ENCODE measurements around the gene ASIC5. TPM values are rescaled to one million over a fixed set of nuclear protein-coding genes. Genes with fewer than 3 reads are reported as not detected.

Gene ASIC5
- total and polyA plus RNA-seq, 2 of the 4 experiments (the other 2 are of a cell fraction) = not detected

DNA sequence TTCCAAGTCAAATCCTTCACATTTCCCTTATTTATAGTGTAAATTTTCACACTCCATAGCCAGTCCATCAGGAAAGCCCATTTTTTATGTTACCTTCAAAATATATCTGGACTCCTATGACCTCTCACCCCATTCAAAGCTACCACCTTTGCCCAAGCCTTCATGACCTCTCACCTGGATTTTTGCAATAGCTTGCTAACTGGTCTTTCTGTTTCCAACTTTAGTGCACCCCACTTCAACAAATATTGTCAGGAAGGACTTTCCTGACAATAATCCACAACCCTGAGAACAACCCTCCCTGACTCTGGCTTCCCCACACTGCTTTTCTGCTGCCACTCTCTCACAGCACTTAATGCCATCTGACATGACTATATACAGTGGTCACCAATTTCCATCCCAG, 33.4 kb downstream of the ASIC5 start:
- no TSS peak for BruUV-seq (replicated peaks)
- Histone ChIP-seq H4K91ac (ENCODE audit: insufficient read depth, low read depth, low read length) (no peak overlapping the region), H3K14ac (replicated peaks; ENCODE audit: low read depth, low read length) (no peak overlapping the region), H3K27me3 (ENCODE audit: control insufficient read depth, insufficient read depth, low read length) (no peaks in the 10 kb centered on the region), H3K4me1 (ENCODE audit: control insufficient read depth, insufficient read depth, low read length) (no peaks in the 10 kb centered on the region), H3K9me1 (ENCODE audit: insufficient read depth, low read length) (no peaks in the 10 kb centered on the region), H2AK9ac (replicated peaks; ENCODE audit: low read depth, low read length, poor library complexity) (no peak overlapping the region), H2BK5ac (ENCODE audit: low read depth, low read length, poor library complexity, severe bottlenecking) (no peak overlapping the region), H3K23ac (ENCODE audit: low read depth, low read length) (no peak overlapping the region), H3K36me3 (ENCODE audit: control insufficient read depth, insufficient read depth, low read length) (no peaks in the 10 kb centered on the region), H4K8ac (ENCODE audit: low read depth in 2 of 2, low read length in 2 of 2) (no peak overlapping the region), H3K18ac (ENCODE audit: low read depth, low read length) (no peak overlapping the region), H2BK120ac (ENCODE audit: low read depth, low read length) (no peak overlapping the region), H3K56ac (ENCODE audit: extremely low read depth, insufficient read depth, low read length) (no peak overlapping the region), H3K27ac (ENCODE audit: insufficient read depth, low read length) (no peak overlapping the region), H2AFZ (replicated peaks; ENCODE audit: low read length, poor library complexity) (no peak overlapping the region), H3K4ac (ENCODE audit: low read depth, low read length) (no peak overlapping the region), H3K9ac (ENCODE audit: low read depth, low read length) (no peak overlapping the region), H4K20me1 (ENCODE audit: insufficient read depth, low read length) (no peaks in the 10 kb centered on the region), H3K4me3 (ENCODE audit: insufficient read depth, low read depth, low read length) (no peak overlapping the region), H2AK5ac (ENCODE audit: low read depth, low read length) (no peak overlapping the region), H3K79me1 (ENCODE audit: low read depth in 1 of 2, low read length in 2 of 2) (no peaks in the 10 kb centered on the region), H2BK15ac (ENCODE audit: low read depth, low read length) (no peak overlapping the region), H3K9me3 (ENCODE audit: control insufficient read depth, insufficient read depth, low read length) (no peaks in the 10 kb centered on the region), H3K4me2 (ENCODE audit: low read depth, low read length) (no peak overlapping the region), H4K5ac (ENCODE audit: low read depth, low read length) (no peak overlapping the region), H2BK20ac (ENCODE audit: low read depth, low read length) (no peak overlapping the region)
- TF ChIP-seq POLR2A (IDR thresholded peaks at IDR 0.05; ENCODE audit: low read depth, low read length) (no peak), CHD1 (IDR thresholded peaks at IDR 0.05; ENCODE audit: low read depth, low read length) (no peak), SMC3 (IDR thresholded peaks at IDR 0.05; ENCODE audit: low read depth, low read length) (no peak), RAD21 (IDR thresholded peaks at IDR 0.05; ENCODE audit: low read length) (no peak), MAFK (IDR thresholded peaks at IDR 0.05; ENCODE audit: low read depth, low read length) (no peak), BHLHE40 (IDR thresholded peaks at IDR 0.05; ENCODE audit: low read depth, low read length) (no peak), RCOR1 (IDR thresholded peaks at IDR 0.05; ENCODE audit: insufficient replicate concordance, low read length) (no peak), FOS (IDR thresholded peaks at IDR 0.05; ENCODE audit: low read depth, low read length) (no peak), MAZ (IDR thresholded peaks at IDR 0.05; ENCODE audit: borderline replicate concordance, low read depth, low read length) (no peak)
- TF ChIP-seq, protein P1, sequence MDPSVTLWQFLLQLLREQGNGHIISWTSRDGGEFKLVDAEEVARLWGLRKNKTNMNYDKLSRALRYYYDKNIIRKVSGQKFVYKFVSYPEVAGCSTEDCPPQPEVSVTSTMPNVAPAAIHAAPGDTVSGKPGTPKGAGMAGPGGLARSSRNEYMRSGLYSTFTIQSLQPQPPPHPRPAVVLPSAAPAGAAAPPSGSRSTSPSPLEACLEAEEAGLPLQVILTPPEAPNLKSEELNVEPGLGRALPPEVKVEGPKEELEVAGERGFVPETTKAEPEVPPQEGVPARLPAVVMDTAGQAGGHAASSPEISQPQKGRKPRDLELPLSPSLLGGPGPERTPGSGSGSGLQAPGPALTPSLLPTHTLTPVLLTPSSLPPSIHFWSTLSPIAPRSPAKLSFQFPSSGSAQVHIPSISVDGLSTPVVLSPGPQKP (IDR thresholded peaks at IDR 0.05; ENCODE audit: borderline replicate concordance, low read depth, low read length) = no peak
- TF ChIP-seq, protein P2, sequence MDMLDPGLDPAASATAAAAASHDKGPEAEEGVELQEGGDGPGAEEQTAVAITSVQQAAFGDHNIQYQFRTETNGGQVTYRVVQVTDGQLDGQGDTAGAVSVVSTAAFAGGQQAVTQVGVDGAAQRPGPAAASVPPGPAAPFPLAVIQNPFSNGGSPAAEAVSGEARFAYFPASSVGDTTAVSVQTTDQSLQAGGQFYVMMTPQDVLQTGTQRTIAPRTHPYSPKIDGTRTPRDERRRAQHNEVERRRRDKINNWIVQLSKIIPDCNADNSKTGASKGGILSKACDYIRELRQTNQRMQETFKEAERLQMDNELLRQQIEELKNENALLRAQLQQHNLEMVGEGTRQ (IDR thresholded peaks at IDR 0.05; ENCODE audit: low read depth, low read length) = no peak
- TF ChIP-seq, protein P3, sequence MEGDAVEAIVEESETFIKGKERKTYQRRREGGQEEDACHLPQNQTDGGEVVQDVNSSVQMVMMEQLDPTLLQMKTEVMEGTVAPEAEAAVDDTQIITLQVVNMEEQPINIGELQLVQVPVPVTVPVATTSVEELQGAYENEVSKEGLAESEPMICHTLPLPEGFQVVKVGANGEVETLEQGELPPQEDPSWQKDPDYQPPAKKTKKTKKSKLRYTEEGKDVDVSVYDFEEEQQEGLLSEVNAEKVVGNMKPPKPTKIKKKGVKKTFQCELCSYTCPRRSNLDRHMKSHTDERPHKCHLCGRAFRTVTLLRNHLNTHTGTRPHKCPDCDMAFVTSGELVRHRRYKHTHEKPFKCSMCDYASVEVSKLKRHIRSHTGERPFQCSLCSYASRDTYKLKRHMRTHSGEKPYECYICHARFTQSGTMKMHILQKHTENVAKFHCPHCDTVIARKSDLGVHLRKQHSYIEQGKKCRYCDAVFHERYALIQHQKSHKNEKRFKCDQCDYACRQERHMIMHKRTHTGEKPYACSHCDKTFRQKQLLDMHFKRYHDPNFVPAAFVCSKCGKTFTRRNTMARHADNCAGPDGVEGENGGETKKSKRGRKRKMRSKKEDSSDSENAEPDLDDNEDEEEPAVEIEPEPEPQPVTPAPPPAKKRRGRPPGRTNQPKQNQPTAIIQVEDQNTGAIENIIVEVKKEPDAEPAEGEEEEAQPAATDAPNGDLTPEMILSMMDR (conservative IDR thresholded peaks at IDR 0.05; ENCODE audit: low read depth, low read length) = no peak
- CTCF ChIA-PET = interaction anchor here (1.2 kb wide), 1 partner anchor 309 kb away, joined by 3 read pairs; no protein-coding TSS in a partner anchor
- POLR2A ChIA-PET (ENCODE audit: unreplicated experiment) = no interaction called here
- no peak for ATAC-seq (ENCODE audit: low read depth)
- DNase-seq = no peak
- in situ Hi-C loops (cut with MboI; ENCODE audit: low sequenced_read_pairs) (no loop called here), dilution Hi-C loops (cut with HindIII; ENCODE audit: low sequenced_read_pairs, unreplicated experiment) (no loop called here), intact Hi-C loops (cut with micrococcal nuclease) (no loop called here)
